Natural killer cell (primary cell): ENCODE results near the gene PHACTR3. TPM values are rescaled to one million over a fixed set of nuclear protein-coding genes. Genes with fewer than 3 reads are reported as not detected.
A peak's percentile ranks its signal among the peaks of the same experiment; 100 is the strongest.

Experiments used
- ATAC-seq, 3 donors: fragments of 150-1000 bp in 2 of 3; fragments of 200-7000 bp in 1 of 3; cut with Tn5 transposase; 1 replicate in 1 of 3; 2 replicates in 2 of 3; pipeline ENCODE4 v1.10.0; 2021; ENCODE audit warnings: mild to moderate bottlenecking in 2 of 3, moderate library complexity in 2 of 3
- DNase-seq, 2 donors: peaks; one replicate each; pipeline versions ENCODE4 v3.0.0 to v3.0.0-alpha.2; 2013 to 2021; ENCODE audit warnings: mixed read lengths in 1 of 2
- H3K27ac ChIP-seq: one replicate; pipeline ENCODE4 v1.5.1; 2013; ENCODE audit warnings: mild to moderate bottlenecking, low read length
- H3K27me3 ChIP-seq: one replicate; pipeline ENCODE4 v1.6.1; 2013; ENCODE audit warnings: low read length; ENCODE audit not compliant: control insufficient read depth, insufficient read depth
- H3K36me3 ChIP-seq: one replicate; pipeline ENCODE4 v1.6.1; 2013; ENCODE audit warnings: low read length; ENCODE audit not compliant: control insufficient read depth, insufficient read depth
- H3K4me1 ChIP-seq: one replicate; pipeline ENCODE4 v1.6.1; 2013; ENCODE audit warnings: low read length; ENCODE audit not compliant: control insufficient read depth, insufficient read depth
- H3K4me3 ChIP-seq: one replicate; pipeline ENCODE4 v1.5.1; 2013; ENCODE audit warnings: low read length
- H3K9me3 ChIP-seq: one replicate; pipeline ENCODE4 v1.6.1; 2013; ENCODE audit warnings: low read length; ENCODE audit not compliant: control insufficient read depth, insufficient read depth
- H3K27ac Mint-ChIP-seq, 2 donors: one replicate each; pipeline ENCODE4 v1.8.0; 2022; ENCODE audit warnings: mild to moderate bottlenecking in 2 of 2, mixed read lengths in 2 of 2, moderate library complexity in 1 of 2
- H3K27me3 Mint-ChIP-seq, 2 donors: one replicate each; pipeline ENCODE4 v1.8.0; 2022; ENCODE audit warnings: low read depth in 2 of 2, mixed read lengths in 2 of 2
- H3K36me3 Mint-ChIP-seq: one replicate; pipeline ENCODE4 v1.8.0; 2022; ENCODE audit warnings: mixed read lengths
- H3K4me1 Mint-ChIP-seq, 2 donors: one replicate each; pipeline ENCODE4 v1.8.0; 2022; ENCODE audit warnings: mixed read lengths in 2 of 2
- H3K4me3 Mint-ChIP-seq: one replicate; pipeline ENCODE4 v1.8.0; 2022; ENCODE audit warnings: mild to moderate bottlenecking, moderate library complexity, mixed read lengths
- H3K9me3 Mint-ChIP-seq, 2 donors: one replicate each; pipeline ENCODE4 v1.8.0; 2022; ENCODE audit warnings: mixed read lengths in 2 of 2
- CTCF ChIP-seq: fragments of 200-600 bp; IDR thresholded peaks from one replicate; pipeline ENCODE4 v1.8.0; 2022; ENCODE audit warnings: antibody characterized with exemption
- whole genome bisulfite sequencing: methylation state at CpG from one replicate; pipeline ENCODE4 v1.1.7; 2013; ENCODE audit warnings: missing lambda C conversion rate; ENCODE audit not compliant: insufficient coverage; 5-methylcytosine and 5-hydroxymethylcytosine counted together
- intact Hi-C: fragments of 100-400 bp; cut with micrococcal nuclease; formaldehyde crosslinking; loops from one replicate; pipeline ENCODE4 v1.14.2; 2022
- total RNA-seq, 4 donors: library from RNA; stranded (reverse); fragments of 120-200 nt in 1 of 4; gene quantifications; one replicate each; pipeline versions ENCODE4 v1.2.3 to v1.2.4, GENCODE V29; 2013 to 2022

The PHACTR3 gene
- total RNA-seq, 3 donors from 2014 or later (not counting 1 experiment from before 2014, with no cell fraction given) = not detected

- no peaks in the 10 kb centered on the region for H3K27me3 ChIP-seq
- no peaks in the 10 kb centered on the region for H3K9me3 Mint-ChIP-seq
- ATAC-seq (no peak), DNase-seq (peak in 1 of 2 donors; percentile 11)
- no peak overlapping the region for H3K27ac ChIP-seq
- H3K36me3 ChIP-seq = no peaks in the 10 kb centered on the region
- H3K9me3 ChIP-seq = no peaks in the 10 kb centered on the region
- TF ChIP-seq CTCF = peak; percentile 38
- peaks cover 0 to 3% of the 10 kb centered on the region in 2 donors for H3K4me1 Mint-ChIP-seq
- H3K27ac Mint-ChIP-seq = no peak overlapping the region
- 60% methylated on average over 5 of the region's 7 CpGs for WGBS
- H3K4me3 ChIP-seq = no peak overlapping the region
- H3K4me1 ChIP-seq = no peaks in the 10 kb centered on the region
- H3K4me3 Mint-ChIP-seq = no peak overlapping the region
- intact Hi-C loops = no loop called here
- H3K27me3 Mint-ChIP-seq = peaks cover 8 to 11% of the 10 kb centered on the region in 2 donors
- H3K36me3 Mint-ChIP-seq = no peaks in the 10 kb centered on the region
Measured at GRCh38 chr20:59560588-59561227, 43.6 kb upstream of the PHACTR3 start.

- Histone ChIP-seq H3K4me3 (no peak overlapping the region), H3K4me1 (no peaks in the 10 kb centered on the region), H3K9me3 (no peaks in the 10 kb centered on the region), H3K27me3 (no peaks in the 10 kb centered on the region), H3K27ac (no peak overlapping the region), H3K36me3 (no peaks in the 10 kb centered on the region)
- peaks cover 7 to 10% of the 10 kb centered on the region in 2 donors for H3K27me3 Mint-ChIP-seq
- WGBS = 74% methylated on average over 4 of the region's 4 CpGs
- H3K27ac Mint-ChIP-seq = no peak overlapping the region
- H3K4me1 Mint-ChIP-seq = peaks cover 0 to 3% of the 10 kb centered on the region in 2 donors
- H3K9me3 Mint-ChIP-seq = no peaks in the 10 kb centered on the region
- no peaks in the 10 kb centered on the region for H3K36me3 Mint-ChIP-seq
- DNase-seq (no peak), ATAC-seq (no peak)
- no peak for TF ChIP-seq CTCF
- intact Hi-C loops = no loop called here
- H3K4me3 Mint-ChIP-seq = no peak overlapping the region
Measured at GRCh38 chr20:59561228-59561605, 43.1 kb upstream of the PHACTR3 start.

- H3K27ac Mint-ChIP-seq = no peak overlapping the region
- Histone ChIP-seq H3K27me3 (no peaks in the 10 kb centered on the region), H3K4me1 (no peaks in the 10 kb centered on the region), H3K9me3 (no peaks in the 10 kb centered on the region), H3K27ac (no peak overlapping the region), H3K4me3 (no peak overlapping the region), H3K36me3 (no peaks in the 10 kb centered on the region)
- no peaks in the 10 kb centered on the region for H3K36me3 Mint-ChIP-seq
- DNase-seq = no peak
- peaks cover 7 to 10% of the 10 kb centered on the region in 2 donors for H3K27me3 Mint-ChIP-seq
- no peak for TF ChIP-seq CTCF
- no peaks in the 10 kb centered on the region for H3K9me3 Mint-ChIP-seq
- no peak overlapping the region for H3K4me3 Mint-ChIP-seq
- no peak for ATAC-seq
- H3K4me1 Mint-ChIP-seq = peaks cover 0 to 3% of the 10 kb centered on the region in 2 donors
- intact Hi-C loops = no loop called here
- WGBS = 81% methylated on average over 5 of the region's 5 CpGs
Measured at GRCh38 chr20:59561614-59562277, 42.6 kb upstream of the PHACTR3 start.
